Measurements from ENCODE around the gene SPATA2L.

- TF ChIP-seq POLR2A (IDR thresholded peaks at IDR 0.05; ENCODE audit: low read length): peak; percentile 22
- no peak for TF ChIP-seq GATA1 (IDR thresholded peaks at IDR 0.05; ENCODE audit: low read depth, low read length)
Observed at GRCh38 chr16:89741342-89742014, 40.0 kb upstream of the SPATA2L start.

All from erythroblast (primary cell).